GM20000 (cell line): ENCODE data around the gene TOB1.
"Not testable (repeated sequence)": the region's sequence is repeated elsewhere in the genome, so short reads cannot be mapped to it uniquely, and the experiment has no call there.

ENCODE experiments used
- DNase-seq: peaks from one replicate; pipeline ENCODE4 v3.0.0; 2012; ENCODE audit warnings: low spot score
- TF ChIP-seq, protein P1 (sequence below): IDR thresholded peaks from 2 replicates; pipeline ENCODE4 v1.5.1; 2012; ENCODE audit warnings: mild to moderate bottlenecking, control low read depth; ENCODE audit errors: extremely low read depth, missing control alignments

TOB1 gene

DNA sequence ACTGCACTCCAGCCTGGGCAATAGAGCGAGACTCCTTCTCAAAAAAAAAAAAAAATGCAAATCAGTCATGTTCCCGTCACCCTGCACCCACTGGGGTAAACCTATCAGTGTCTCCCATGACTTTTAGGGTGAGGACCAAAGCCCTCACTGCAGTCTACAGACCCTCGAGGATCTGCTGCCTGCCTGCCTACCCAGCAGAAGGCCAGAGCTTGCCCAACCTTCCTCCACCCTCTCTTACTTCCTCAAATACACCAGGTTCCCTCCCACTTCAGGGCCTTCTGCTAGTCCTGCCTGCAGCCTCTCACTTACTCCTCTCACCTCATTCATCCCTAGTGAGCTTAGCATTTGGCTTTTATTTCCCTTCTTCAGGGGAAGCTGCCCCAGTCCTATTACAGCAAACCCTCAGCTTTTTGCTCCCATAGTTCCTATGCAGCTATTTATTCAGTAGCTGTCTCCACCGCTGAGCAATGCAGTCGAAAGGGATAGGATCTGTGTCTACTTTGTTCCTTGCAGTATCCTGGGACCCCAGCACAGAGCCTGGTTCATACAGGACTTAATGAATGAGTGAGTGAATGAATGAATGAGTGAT is 17.8 kb upstream of the TOB1 start:
- TF ChIP-seq, protein P1, sequence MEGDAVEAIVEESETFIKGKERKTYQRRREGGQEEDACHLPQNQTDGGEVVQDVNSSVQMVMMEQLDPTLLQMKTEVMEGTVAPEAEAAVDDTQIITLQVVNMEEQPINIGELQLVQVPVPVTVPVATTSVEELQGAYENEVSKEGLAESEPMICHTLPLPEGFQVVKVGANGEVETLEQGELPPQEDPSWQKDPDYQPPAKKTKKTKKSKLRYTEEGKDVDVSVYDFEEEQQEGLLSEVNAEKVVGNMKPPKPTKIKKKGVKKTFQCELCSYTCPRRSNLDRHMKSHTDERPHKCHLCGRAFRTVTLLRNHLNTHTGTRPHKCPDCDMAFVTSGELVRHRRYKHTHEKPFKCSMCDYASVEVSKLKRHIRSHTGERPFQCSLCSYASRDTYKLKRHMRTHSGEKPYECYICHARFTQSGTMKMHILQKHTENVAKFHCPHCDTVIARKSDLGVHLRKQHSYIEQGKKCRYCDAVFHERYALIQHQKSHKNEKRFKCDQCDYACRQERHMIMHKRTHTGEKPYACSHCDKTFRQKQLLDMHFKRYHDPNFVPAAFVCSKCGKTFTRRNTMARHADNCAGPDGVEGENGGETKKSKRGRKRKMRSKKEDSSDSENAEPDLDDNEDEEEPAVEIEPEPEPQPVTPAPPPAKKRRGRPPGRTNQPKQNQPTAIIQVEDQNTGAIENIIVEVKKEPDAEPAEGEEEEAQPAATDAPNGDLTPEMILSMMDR: no peak
- DNase-seq: peak; percentile 27

DNA sequence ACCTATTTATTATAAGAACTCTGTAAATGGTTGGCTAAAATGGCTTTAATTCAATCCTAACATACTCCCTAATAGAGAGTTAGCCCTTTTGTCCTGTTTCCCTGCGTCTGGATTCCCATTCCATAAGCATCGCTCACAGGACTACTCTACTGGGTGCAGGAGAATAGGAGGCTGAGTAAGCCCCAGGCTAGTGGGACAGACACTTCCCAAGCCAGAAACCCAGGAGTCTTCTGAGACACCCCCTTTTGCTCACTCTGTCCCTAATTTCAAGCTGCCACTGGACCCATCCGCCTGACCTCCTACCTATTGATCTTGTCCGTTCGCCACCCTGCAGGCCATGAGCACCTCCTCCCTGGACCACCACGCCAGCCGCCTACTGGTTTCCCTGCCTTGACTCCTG is 16.7 kb upstream of the TOB1 start:
- TF ChIP-seq, protein P1: no peak
- DNase-seq: no peak

DNA sequence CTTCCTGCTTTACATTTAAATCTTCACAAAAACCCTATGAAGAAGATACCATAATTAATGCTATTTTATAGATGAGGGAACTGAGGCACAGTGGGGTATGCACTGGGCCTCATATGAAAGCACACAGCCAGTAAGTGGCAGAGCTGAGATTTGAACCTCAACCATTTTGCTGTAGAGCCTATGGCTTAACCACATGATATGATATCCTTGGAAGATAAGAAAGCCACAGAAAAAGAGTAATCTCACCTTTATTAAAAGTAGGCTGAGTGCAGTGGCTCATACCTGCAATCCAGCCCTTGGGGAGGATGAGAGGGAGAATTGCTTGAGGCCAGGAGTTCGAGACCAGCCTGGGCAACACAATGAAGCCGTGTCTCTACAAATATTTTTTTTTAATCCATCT is 15.0 kb upstream of the TOB1 start:
- TF ChIP-seq, protein P1: no peak
- DNase-seq: no peak

DNA sequence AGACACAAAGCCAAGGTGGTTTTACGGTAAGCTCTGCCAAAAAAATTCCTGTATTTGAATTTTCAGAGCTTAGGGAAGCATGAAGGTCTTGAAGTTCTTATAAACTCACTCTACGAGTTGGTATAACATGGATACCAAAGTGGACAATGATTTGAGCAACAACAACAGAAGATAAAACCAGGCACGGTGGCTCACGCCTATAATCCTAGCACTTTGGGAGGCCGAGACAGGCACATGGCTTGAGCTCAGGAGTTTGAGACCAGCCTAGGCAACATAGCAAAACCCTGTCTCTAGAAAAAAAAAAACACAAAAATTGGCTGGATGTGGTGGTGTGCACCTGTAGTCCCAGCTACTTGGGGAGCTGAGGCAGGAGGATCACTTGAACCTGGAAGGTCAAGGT is 12.9 kb upstream of the TOB1 start:
- DNase-seq: no peak
- TF ChIP-seq, protein P1: no peak

DNA sequence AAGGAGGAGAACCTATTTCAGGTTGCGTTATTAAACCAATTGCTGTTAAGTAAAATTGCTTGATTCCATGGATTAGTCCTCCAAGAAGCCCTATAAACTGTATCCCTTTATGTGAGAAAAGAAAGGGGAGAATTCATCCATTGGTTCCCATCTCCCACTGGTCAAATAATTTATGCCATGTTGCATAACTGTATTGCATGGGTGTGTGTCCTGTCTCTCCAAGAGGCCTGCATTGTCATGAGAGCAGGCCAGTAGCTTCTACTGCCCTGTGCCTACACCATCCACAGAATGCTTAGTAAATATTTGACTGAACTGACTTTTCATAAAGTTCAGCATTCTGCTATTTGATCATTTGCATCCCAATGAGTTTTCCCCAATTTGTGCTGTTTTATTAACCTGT is 11.7 kb upstream of the TOB1 start:
- DNase-seq: no peak
- TF ChIP-seq, protein P1: no peak

DNA sequence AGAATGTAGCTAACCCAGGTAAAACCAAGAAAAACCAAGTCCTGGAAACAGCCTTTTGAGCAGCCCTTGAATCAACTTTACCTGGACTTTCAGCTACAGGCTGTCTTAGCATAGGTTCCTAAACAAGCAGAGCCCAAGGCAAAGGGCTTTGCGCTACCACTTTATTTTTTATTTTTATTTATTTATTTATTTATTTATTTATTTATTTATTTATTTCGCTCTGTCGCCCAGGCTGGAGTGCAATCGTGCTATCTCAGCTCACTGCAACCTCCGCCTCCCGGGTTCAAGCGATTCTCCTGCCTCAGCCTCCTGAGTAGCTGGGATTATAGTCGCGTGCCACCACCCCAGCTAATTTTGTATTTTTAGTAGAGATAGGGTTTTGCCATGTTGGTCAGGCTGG is 10.9 kb upstream of the TOB1 start:
- not testable (repeated sequence) for DNase-seq

DNA sequence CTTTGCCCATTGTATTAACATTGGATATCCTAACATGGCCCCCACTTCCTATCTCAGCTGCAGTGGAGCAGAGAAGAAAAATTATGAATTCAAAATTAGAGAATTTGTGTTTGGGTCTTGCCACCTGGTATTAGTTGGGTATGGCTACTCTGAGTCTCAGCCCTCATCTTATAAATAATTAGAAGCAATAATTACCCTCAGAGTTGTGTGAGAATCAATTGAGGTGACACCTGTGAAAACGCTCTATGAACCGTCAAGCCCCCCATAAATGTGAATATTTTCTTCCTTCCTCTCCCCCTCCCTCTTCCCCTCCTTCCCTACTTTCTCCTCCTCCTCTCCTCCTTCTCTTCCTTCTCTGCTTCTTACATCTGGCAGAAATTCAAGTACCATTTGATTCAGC is 8.9 kb upstream of the TOB1 start:
- TF ChIP-seq, protein P1: no peak
- DNase-seq: no peak

DNA sequence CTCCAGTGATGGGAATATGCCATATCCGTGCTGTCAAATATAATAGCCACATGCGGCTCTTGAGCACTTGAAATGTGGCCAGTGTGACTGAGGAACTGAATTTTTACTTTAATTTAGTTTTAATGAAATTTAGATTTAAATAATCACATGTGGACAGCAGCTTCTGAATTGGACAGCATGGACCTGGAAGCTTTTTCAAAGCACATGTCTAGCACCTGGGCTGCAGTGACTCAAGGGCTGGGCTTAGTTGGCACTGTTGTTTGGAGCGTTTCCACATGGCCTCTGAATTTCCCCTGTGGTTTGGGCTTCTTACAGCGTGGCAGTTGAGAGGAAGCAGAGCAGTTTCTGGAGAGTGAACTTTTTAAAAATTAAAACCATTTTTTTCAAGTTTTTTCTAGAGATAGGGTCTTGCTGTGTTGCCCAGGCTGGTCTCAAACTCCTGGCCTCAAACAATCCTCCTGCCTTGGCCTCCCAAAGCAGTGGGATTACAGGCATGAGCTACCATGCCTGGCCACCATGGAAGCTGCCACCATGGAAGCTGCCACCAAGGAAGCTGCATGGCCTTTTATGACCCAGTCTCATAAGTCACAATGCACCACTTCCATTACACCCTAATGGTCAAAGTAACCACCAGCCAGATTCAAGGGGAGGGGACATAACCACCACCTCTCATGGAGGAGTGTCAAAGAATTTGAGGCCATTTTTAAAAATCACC is 6.7 kb upstream of the TOB1 start:
- no peak for DNase-seq
- TF ChIP-seq, protein P1: no peak
